Keratinocyte (primary cell): ENCODE results near the gene KCNN2.

Experiments
- EZH2 ChIP-seq: IDR thresholded peaks from one replicate; pipeline ENCODE4 v1.6.1; 2012; ENCODE audit warnings: inconsistent platforms, mild to moderate bottlenecking, low read length, moderate library complexity
- TF ChIP-seq, protein P1 (sequence below), 3 experiments: IDR thresholded peaks in 1 of 3; conservative IDR thresholded peaks in 1 of 3; optimal IDR thresholded peaks in 1 of 3; 2 replicates in 2 of 3; 3 replicates in 1 of 3; pipeline versions ENCODE3 to v1.5.1; 2011; ENCODE audit warnings: low read length in 3 of 3, mild to moderate bottlenecking in 3 of 3, moderate library complexity in 2 of 3, control low read depth in 1 of 3, inconsistent platforms in 1 of 3; ENCODE audit not compliant: insufficient read depth in 2 of 3; ENCODE audit errors: extremely low read depth in 1 of 3

DNA sequence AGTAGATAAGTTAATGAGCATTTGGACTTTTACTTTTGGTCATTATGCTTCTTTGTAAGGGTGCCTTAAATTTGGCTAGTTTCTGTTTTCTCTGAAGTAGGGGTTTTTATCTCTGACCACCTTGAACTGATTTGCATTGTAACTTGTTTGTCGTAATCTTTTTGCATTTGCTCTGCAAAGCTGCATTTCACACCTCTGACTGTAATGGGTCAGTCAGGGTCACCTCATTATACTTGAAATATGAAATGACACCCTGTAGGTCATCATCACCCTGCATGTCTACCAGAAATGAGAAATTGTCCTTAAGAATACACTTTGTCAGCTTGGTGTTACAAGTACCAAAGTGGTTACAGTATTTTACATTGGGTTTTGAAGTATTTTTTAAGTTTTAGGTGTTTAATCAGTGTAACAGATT, 74.0 kb downstream of the KCNN2 start:
- TF ChIP-seq, protein P1, sequence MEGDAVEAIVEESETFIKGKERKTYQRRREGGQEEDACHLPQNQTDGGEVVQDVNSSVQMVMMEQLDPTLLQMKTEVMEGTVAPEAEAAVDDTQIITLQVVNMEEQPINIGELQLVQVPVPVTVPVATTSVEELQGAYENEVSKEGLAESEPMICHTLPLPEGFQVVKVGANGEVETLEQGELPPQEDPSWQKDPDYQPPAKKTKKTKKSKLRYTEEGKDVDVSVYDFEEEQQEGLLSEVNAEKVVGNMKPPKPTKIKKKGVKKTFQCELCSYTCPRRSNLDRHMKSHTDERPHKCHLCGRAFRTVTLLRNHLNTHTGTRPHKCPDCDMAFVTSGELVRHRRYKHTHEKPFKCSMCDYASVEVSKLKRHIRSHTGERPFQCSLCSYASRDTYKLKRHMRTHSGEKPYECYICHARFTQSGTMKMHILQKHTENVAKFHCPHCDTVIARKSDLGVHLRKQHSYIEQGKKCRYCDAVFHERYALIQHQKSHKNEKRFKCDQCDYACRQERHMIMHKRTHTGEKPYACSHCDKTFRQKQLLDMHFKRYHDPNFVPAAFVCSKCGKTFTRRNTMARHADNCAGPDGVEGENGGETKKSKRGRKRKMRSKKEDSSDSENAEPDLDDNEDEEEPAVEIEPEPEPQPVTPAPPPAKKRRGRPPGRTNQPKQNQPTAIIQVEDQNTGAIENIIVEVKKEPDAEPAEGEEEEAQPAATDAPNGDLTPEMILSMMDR (optimal IDR thresholded peaks at IDR 0.05 in 1 of 3, IDR thresholded peaks at IDR 0.05 in 1 of 3, conservative IDR thresholded peaks at IDR 0.05 in 1 of 3; ENCODE audit: extremely low read depth in 1 of 3, insufficient read depth in 2 of 3, low read length in 3 of 3) = no peak
- TF ChIP-seq EZH2 = no peak
